HEK293T (cell line): ENCODE results near the gene ZBTB24.

Source experiments
- CTCF ChIA-PET: fragments of 350-600 bp; formaldehyde crosslinking; extraction: SDS; loops from one replicate; lab custom pipeline; 2021; ENCODE audit warnings: antibody characterized with exemption, inconsistent platforms; lab: Yijun Ruan, JAX
- POLR2A ChIA-PET: fragments of 350-600 bp; formaldehyde crosslinking; extraction: SDS; loops from one replicate; lab custom pipeline; 2020; ENCODE audit warnings: antibody characterized with exemption, inconsistent platforms; lab: Yijun Ruan, JAX
- DNase-seq: peaks from one replicate; pipeline ENCODE4 v3.0.0; 2012; ENCODE audit warnings: mixed read lengths; ENCODE audit errors: extremely low spot score
- ARNT ChIP-seq: fragments of 450-650 bp; IDR thresholded peaks from 2 replicates; pipeline ENCODE4 v1.6.1; 2017; ENCODE audit warnings: mild to moderate bottlenecking
- BHLHE40 ChIP-seq: fragments of 450-650 bp; IDR thresholded peaks from 2 replicates; pipeline ENCODE4 v1.6.1; 2016; ENCODE audit warnings: mild to moderate bottlenecking, moderate library complexity, borderline replicate concordance
- CTBP1 ChIP-seq: fragments of 450-650 bp; IDR thresholded peaks from 2 replicates; pipeline ENCODE4 v1.6.1; 2016; ENCODE audit warnings: borderline replicate concordance
- ELF4 ChIP-seq: fragments of 450-650 bp; IDR thresholded peaks from 2 replicates; pipeline ENCODE4 v1.6.1; 2017; ENCODE audit warnings: antibody characterized with exemption
- FOXA1 ChIP-seq: fragments of 450-650 bp; IDR thresholded peaks from 2 replicates; pipeline ENCODE4 v1.6.1; 2016; ENCODE audit warnings: mild to moderate bottlenecking
- FOXK2 ChIP-seq: fragments of 450-650 bp; IDR thresholded peaks from 2 replicates; pipeline ENCODE4 v1.6.1; 2016; ENCODE audit warnings: mild to moderate bottlenecking
- FOXM1 ChIP-seq: fragments of 450-650 bp; IDR thresholded peaks from 2 replicates; pipeline ENCODE4 v1.6.1; 2017; ENCODE audit warnings: mild to moderate bottlenecking, borderline replicate concordance
- HDGF ChIP-seq: fragments of 450-650 bp; IDR thresholded peaks from 2 replicates; pipeline ENCODE4 v1.6.1; 2017; ENCODE audit warnings: antibody characterized with exemption, borderline replicate concordance
- L3MBTL2 ChIP-seq: fragments of 450-650 bp; conservative IDR thresholded peaks from 2 replicates; pipeline ENCODE4 v1.6.1; 2016; ENCODE audit warnings: mild to moderate bottlenecking
- LEF1 ChIP-seq: fragments of 450-650 bp; IDR thresholded peaks from 2 replicates; pipeline ENCODE4 v1.6.1; 2017; ENCODE audit warnings: mild to moderate bottlenecking, borderline replicate concordance
- NFRKB ChIP-seq: fragments of 450-650 bp; IDR thresholded peaks from 2 replicates; pipeline ENCODE4 v1.6.1; 2016; ENCODE audit warnings: mild to moderate bottlenecking, moderate library complexity
- PKNOX1 ChIP-seq: fragments of 450-650 bp; IDR thresholded peaks from 2 replicates; pipeline ENCODE4 v1.6.1; 2016
- SP1 ChIP-seq: fragments of 450-650 bp; IDR thresholded peaks from 2 replicates; pipeline ENCODE4 v1.6.1; 2017
- SUZ12 ChIP-seq: fragments of 450-650 bp; IDR thresholded peaks from 2 replicates; pipeline ENCODE4 v1.6.1; 2016; ENCODE audit warnings: mild to moderate bottlenecking
- TARDBP ChIP-seq: fragments of 450-650 bp; IDR thresholded peaks from 2 replicates; pipeline ENCODE4 v1.6.1; 2016
- ZNF384 ChIP-seq: fragments of 450-650 bp; IDR thresholded peaks from 2 replicates; pipeline ENCODE4 v1.6.1; 2016

Gene ZBTB24

GRCh38 chr6:109450801-109451200 is 32.2 kb downstream of the ZBTB24 start:
- TF ChIP-seq L3MBTL2 (no peak), LEF1 (no peak), ZNF384 (0 out of 2 replicates have a peak, but pooled peaks have one; percentile 47)
- no peak for DNase-seq
- CTCF ChIA-PET = interaction anchor here (1.4 kb wide), 1 partner anchor 10 kb away, joined by 4 read pairs; the partner anchor contains the start of genes PPIL6 and SMPD2
- POLR2A ChIA-PET = no interaction called here

- CTCF ChIA-PET = interaction anchor here (1.4 kb wide), 1 partner anchor 9 kb away, joined by 4 read pairs; the partner anchor contains the start of genes PPIL6 and SMPD2
- TF ChIP-seq SP1 = no peak
- TF ChIP-seq FOXM1 = no peak
- TF ChIP-seq BHLHE40 = no peak
- TF ChIP-seq TARDBP = no peak
- no peak for TF ChIP-seq ELF4
- no peak for TF ChIP-seq ZNF384
- no peak for TF ChIP-seq CTBP1
- DNase-seq = no peak
- POLR2A ChIA-PET = interaction anchor here (1.0 kb wide), 1 partner anchor 9 kb away, joined by 4 read pairs; no protein-coding TSS in a partner anchor
Observed at GRCh38 chr6:109449795-109450673, 33.0 kb downstream of the ZBTB24 start.

- no peak for TF ChIP-seq FOXK2
- TF ChIP-seq LEF1 = no peak
- TF ChIP-seq BHLHE40 = no peak
- POLR2A ChIA-PET = interaction anchor here (1.0 to 1.6 kb wide), 2 partner anchors 8 kb away, joined by 3 to 4 read pairs; no protein-coding TSS in a partner anchor
- DNase-seq = no peak
- CTCF ChIA-PET = interaction anchor here (0.6 to 1.4 kb wide), 2 partner anchors 8 to 330 kb away, joined by 3 to 4 read pairs; partner anchors contain the start of genes PPIL6 and SMPD2
Observed at GRCh38 chr6:109449064-109449794, 33.8 kb downstream of the ZBTB24 start.

GRCh38 chr6:109448615-109449014 is 34.4 kb downstream of the ZBTB24 start:
- POLR2A ChIA-PET = interaction anchor here (1.6 kb wide), 1 partner anchor 9 kb away, joined by 3 read pairs; no protein-coding TSS in a partner anchor

GRCh38 chr6:109447878-109448555 is 35.0 kb downstream of the ZBTB24 start:
- ChIA-PET POLR2A (interaction anchor here (1.6 kb wide), 1 partner anchor 9 kb away, joined by 3 read pairs; no protein-coding TSS in a partner anchor), CTCF (interaction anchor here (0.6 kb wide), 2 partner anchors 328 to 596 kb away, joined by 3 to 4 read pairs; no protein-coding TSS in a partner anchor)
- TF ChIP-seq TARDBP (no peak), HDGF (no peak), BHLHE40 (no peak), ELF4 (no peak), FOXM1 (no peak), CTBP1 (no peak), PKNOX1 (no peak), L3MBTL2 (no peak), FOXA1 (no peak), ZNF384 (no peak), FOXK2 (no peak), ARNT (no peak), NFRKB (no peak), SUZ12 (no peak), LEF1 (no peak), SP1 (no peak)
- no peak for DNase-seq

More at GRCh38 chr6:109448615-109449014, 34.4 kb downstream of the ZBTB24 start:
- DNase-seq = no peak
- CTCF ChIA-PET = interaction anchor here (0.6 kb wide), 2 partner anchors 329 to 595 kb away, joined by 3 to 4 read pairs; no protein-coding TSS in a partner anchor
- no peak for TF ChIP-seq ZNF384
- TF ChIP-seq L3MBTL2 = no peak

- ChIA-PET POLR2A (no interaction called here), CTCF (no interaction called here)
- DNase-seq = no peak
Observed at GRCh38 chr6:109447087-109447486, 35.9 kb downstream of the ZBTB24 start.

More at GRCh38 chr6:109447087-109447486, 35.9 kb downstream of the ZBTB24 start:
- TF ChIP-seq TARDBP (no peak), FOXM1 (no peak), ARNT (no peak), CTBP1 (no peak), LEF1 (no peak), L3MBTL2 (no peak), ZNF384 (no peak), BHLHE40 (no peak), ELF4 (no peak), SUZ12 (no peak), FOXA1 (no peak), FOXK2 (no peak), PKNOX1 (no peak), NFRKB (no peak), HDGF (no peak), SP1 (no peak)
